HCT116 (cell line): ENCODE measurements around the gene PCDH1. TPM values are rescaled to one million over a fixed set of nuclear protein-coding genes. Genes with fewer than 3 reads are reported as not detected.

ENCODE experiments used
- ATAC-seq: fragments of 200-7000 bp; cut with Tn5 transposase; 2 replicates; pipeline ENCODE4 v1.9.1; 2020; ENCODE audit warnings: mild to moderate bottlenecking, moderate library complexity
- BruUV-seq: library from RNA; stranded (reverse); fragments of 400-500 nt; replicated peaks from 2 replicates; lab custom pipeline; 2021; lab: Mats Ljungman, UMichigan
- CTCF ChIA-PET: fragments of 300-600 bp; sonication (Branson Sonifier 250); formaldehyde crosslinking; loops from one replicate; lab custom pipeline; 2021; ENCODE audit warnings: antibody characterized with exemption; lab: Charles Lee
- POLR2A ChIA-PET: fragments of 300-600, 350-600 bp; sonication (Branson Sonifier 250); formaldehyde crosslinking; loops from one replicate; lab custom pipeline; 2021; ENCODE audit warnings: antibody characterized with exemption; lab: Charles Lee
- RAD21 ChIA-PET, 2 experiments: fragments of 300-600 bp; sonication (Branson Sonifier 250); formaldehyde crosslinking; loops; one replicate each; lab custom pipeline; 2023; ENCODE audit warnings: low total read pairs in 2 of 2; ENCODE audit not compliant: uncharacterized antibody in 2 of 2, unreplicated experiment in 2 of 2, low non-redundant PET in 1 of 2; lab: Charles Lee
- DNase-seq: peaks from one replicate; pipeline ENCODE4 v3.0.0-alpha.2; 2010; ENCODE audit warnings: low read depth, low spot score
- H2AFZ ChIP-seq: fragments of 200-600 bp; shearing (Covaris generic), sonication (generic); 2 replicates; pipeline ENCODE4 v1.6.1; 2017; ENCODE audit warnings: low read depth, mixed run types, mixed read lengths, antibody characterized with exemption, low read length; ENCODE audit not compliant: poor library complexity, severe bottlenecking
- H3K27ac ChIP-seq: 2 replicates; pipeline ENCODE4 v1.5.1; 2012; ENCODE audit warnings: low read depth, low read length
- H3K27me3 ChIP-seq: fragments of 200-600 bp; sonication (generic); 2 replicates; pipeline ENCODE4 v1.6.1; 2016; ENCODE audit warnings: mixed run types, low read length, mixed read lengths; ENCODE audit not compliant: insufficient read depth
- H3K36me3 ChIP-seq, 2 experiments: fragments of 200-500 bp in 1 of 2; fragments of 200-600 bp in 1 of 2; sonication (Bioruptor generic) in 1 of 2; sonication (generic) in 1 of 2; 2 replicates each; pipeline versions ENCODE4 v1.5.1 to v1.6.1; 2014 to 2016; ENCODE audit warnings: low read length in 2 of 2, inconsistent platforms in 1 of 2, mixed read lengths in 1 of 2, mixed run types in 1 of 2; ENCODE audit not compliant: insufficient read depth in 2 of 2, control insufficient read depth in 1 of 2
- H3K4me1 ChIP-seq, 2 experiments: fragments of 200-600 bp in 1 of 2; sonication (generic) in 1 of 2; 2 replicates each; pipeline versions ENCODE4 v1.5.1 to v1.6.1; 2012 to 2017; ENCODE audit warnings: low read length in 2 of 2, inconsistent platforms in 1 of 2, mild to moderate bottlenecking in 1 of 2, mixed read lengths in 1 of 2, mixed run types in 1 of 2, moderate library complexity in 1 of 2; ENCODE audit not compliant: insufficient read depth in 2 of 2, control insufficient read depth in 1 of 2
- H3K4me2 ChIP-seq: fragments of 200-600 bp; sonication (generic); 2 replicates; pipeline ENCODE4 v1.6.1; 2017; ENCODE audit warnings: mixed run types, low read length, mixed read lengths
- H3K4me3 ChIP-seq, 2 experiments: fragments of 200-600 bp in 1 of 2; sonication (generic) in 1 of 2; replicated peaks in 1 of 2; 2 replicates each; pipeline ENCODE4 v1.5.1; 2011 to 2016; ENCODE audit warnings: low read length in 2 of 2, control low read depth in 1 of 2, low read depth in 1 of 2, mild to moderate bottlenecking in 1 of 2, mixed read lengths in 1 of 2, mixed run types in 1 of 2
- H3K79me2 ChIP-seq: fragments of 200-600 bp; sonication (generic); 2 replicates; pipeline ENCODE4 v1.6.1; 2017; ENCODE audit warnings: mild to moderate bottlenecking, mixed run types, low read length, moderate library complexity, mixed read lengths; ENCODE audit not compliant: insufficient read depth
- H3K9ac ChIP-seq: fragments of 200-600 bp; sonication (generic); 2 replicates; pipeline ENCODE4 v1.6.1; 2016; ENCODE audit warnings: low read length, mixed read lengths
- H3K9me2 ChIP-seq: fragments of 200-600 bp; sonication (generic), shearing (Covaris generic); 2 replicates; pipeline ENCODE4 v1.6.1; 2017; ENCODE audit warnings: mixed run types, mild to moderate bottlenecking, moderate library complexity; ENCODE audit not compliant: insufficient read depth
- H3K9me3 ChIP-seq, 2 experiments: fragments of 200-500 bp in 1 of 2; fragments of 200-600 bp in 1 of 2; sonication (Bioruptor generic) in 1 of 2; sonication (generic) in 1 of 2; 2 replicates each; pipeline ENCODE4 v1.6.1; 2014 to 2017; ENCODE audit warnings: low read length in 2 of 2, mixed read lengths in 2 of 2, inconsistent platforms in 1 of 2, low read depth in 1 of 2, mild to moderate bottlenecking in 1 of 2, mixed run types in 1 of 2, moderate library complexity in 1 of 2; ENCODE audit not compliant: control insufficient read depth in 1 of 2, insufficient read depth in 1 of 2
- H4K20me1 ChIP-seq: fragments of 200-600 bp; sonication (generic), shearing (Covaris generic); 2 replicates; pipeline ENCODE4 v1.6.1; 2017; ENCODE audit warnings: mixed run types, mild to moderate bottlenecking, moderate library complexity; ENCODE audit not compliant: insufficient read depth
- ELF1 ChIP-seq: IDR thresholded peaks from 2 replicates; pipeline ENCODE4 v1.6.1; 2012; ENCODE audit warnings: low read depth, borderline replicate concordance
- POLR2AphosphoS5 ChIP-seq: IDR thresholded peaks from 2 replicates; pipeline ENCODE4 v1.6.1; 2011; ENCODE audit warnings: mild to moderate bottlenecking, low read depth, low read length, moderate library complexity
- RAD21 ChIP-seq: IDR thresholded peaks from 2 replicates; pipeline ENCODE4 v1.6.1; 2012; ENCODE audit warnings: low read depth, mild to moderate bottlenecking
- SIN3A ChIP-seq: IDR thresholded peaks from 2 replicates; pipeline ENCODE4 v1.6.1; 2012; ENCODE audit warnings: low read depth
- TCF7L2 ChIP-seq: IDR thresholded peaks from 2 replicates; pipeline ENCODE4 v1.7.0; 2011; ENCODE audit warnings: borderline replicate concordance, inconsistent platforms; ENCODE audit not compliant: insufficient read depth, insufficient read length; ENCODE audit errors: extremely low read depth
- YY1 ChIP-seq: IDR thresholded peaks from 2 replicates; pipeline ENCODE4 v1.6.1; 2011; ENCODE audit warnings: low read length, low read depth, moderate library complexity, mild to moderate bottlenecking; ENCODE audit not compliant: insufficient replicate concordance; ENCODE audit errors: extremely low read depth
- intact Hi-C: fragments of 100-400 bp; cut with micrococcal nuclease; formaldehyde crosslinking; loops from 2 replicates; pipeline ENCODE4 v1.10.0; 2022
- total RNA-seq: library from RNA; stranded (reverse); gene quantifications from one replicate; pipeline ENCODE4 v1.2.1, GENCODE V29; 2021; ENCODE audit not compliant: unreplicated experiment
- TF ChIP-seq, protein P1 (sequence below), 3 experiments: fragments of 200-600 bp in 1 of 3; sonication (generic) in 1 of 3; IDR thresholded peaks in 2 of 3; conservative IDR thresholded peaks in 1 of 3; 2 replicates each; pipeline ENCODE4 v1.5.1; 2012 to 2017; ENCODE audit warnings: low read depth in 2 of 3, low read length in 2 of 3, antibody characterized with exemption in 1 of 3, borderline replicate concordance in 1 of 3, control low read depth in 1 of 3, mild to moderate bottlenecking in 1 of 3, mixed read lengths in 1 of 3, mixed run types in 1 of 3, moderate library complexity in 1 of 3; ENCODE audit not compliant: insufficient read depth in 1 of 3

PCDH1 gene
- total RNA-seq, 1 experiment from 2014 or later = 24.2 TPM

GRCh38 chr5:141839015-141839513, 39.1 kb downstream of the PCDH1 start (continued):
- TF ChIP-seq TCF7L2 = no peak
- TF ChIP-seq, protein P1, sequence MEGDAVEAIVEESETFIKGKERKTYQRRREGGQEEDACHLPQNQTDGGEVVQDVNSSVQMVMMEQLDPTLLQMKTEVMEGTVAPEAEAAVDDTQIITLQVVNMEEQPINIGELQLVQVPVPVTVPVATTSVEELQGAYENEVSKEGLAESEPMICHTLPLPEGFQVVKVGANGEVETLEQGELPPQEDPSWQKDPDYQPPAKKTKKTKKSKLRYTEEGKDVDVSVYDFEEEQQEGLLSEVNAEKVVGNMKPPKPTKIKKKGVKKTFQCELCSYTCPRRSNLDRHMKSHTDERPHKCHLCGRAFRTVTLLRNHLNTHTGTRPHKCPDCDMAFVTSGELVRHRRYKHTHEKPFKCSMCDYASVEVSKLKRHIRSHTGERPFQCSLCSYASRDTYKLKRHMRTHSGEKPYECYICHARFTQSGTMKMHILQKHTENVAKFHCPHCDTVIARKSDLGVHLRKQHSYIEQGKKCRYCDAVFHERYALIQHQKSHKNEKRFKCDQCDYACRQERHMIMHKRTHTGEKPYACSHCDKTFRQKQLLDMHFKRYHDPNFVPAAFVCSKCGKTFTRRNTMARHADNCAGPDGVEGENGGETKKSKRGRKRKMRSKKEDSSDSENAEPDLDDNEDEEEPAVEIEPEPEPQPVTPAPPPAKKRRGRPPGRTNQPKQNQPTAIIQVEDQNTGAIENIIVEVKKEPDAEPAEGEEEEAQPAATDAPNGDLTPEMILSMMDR (IDR thresholded peaks at IDR 0.05 in 2 of 3, conservative IDR thresholded peaks at IDR 0.05 in 1 of 3; ENCODE audit: borderline replicate concordance in 1 of 3, insufficient read depth in 1 of 3, low read depth in 2 of 3, low read length in 2 of 3) = no peak
- TF ChIP-seq RAD21 = no peak
- TF ChIP-seq SIN3A = no peak
- no peak for TF ChIP-seq POLR2AphosphoS5

GRCh38 chr5:141838326-141839014, 39.7 kb downstream of the PCDH1 start:
- Histone ChIP-seq H4K20me1 (no peaks in the 10 kb centered on the region), H3K9me2 (no peaks in the 10 kb centered on the region), H3K36me3 (no peaks in the 10 kb centered on the region), H3K4me3 (no peak overlapping the region), H3K79me2 (no peaks in the 10 kb centered on the region), H3K4me1 (peaks cover 16 to 36% of the 10 kb centered on the region in 2 experiments)
- intact Hi-C loops = no loop called here
- ChIA-PET CTCF (no interaction called here), POLR2A (no interaction called here), RAD21 (no interaction called here)
- ATAC-seq = no peak
- no peak for DNase-seq
- no TSS peak for BruUV-seq
- TF ChIP-seq YY1 (no peak), ELF1 (no peak), TCF7L2 (no peak)
- TF ChIP-seq, all 23 proteins: peak for 0
- H2AFZ ChIP-seq = no peak overlapping the region
- H3K9me3 ChIP-seq = no peaks in the 10 kb centered on the region
- no peak overlapping the region for H3K4me2 ChIP-seq
- H3K27ac ChIP-seq = no peak overlapping the region; the same call in 1 of the 2 replicates
- H3K27me3 ChIP-seq = no peaks in the 10 kb centered on the region
- H3K9ac ChIP-seq = no peak overlapping the region
